Measurements from ENCODE around the gene ENGASE.

DNA sequence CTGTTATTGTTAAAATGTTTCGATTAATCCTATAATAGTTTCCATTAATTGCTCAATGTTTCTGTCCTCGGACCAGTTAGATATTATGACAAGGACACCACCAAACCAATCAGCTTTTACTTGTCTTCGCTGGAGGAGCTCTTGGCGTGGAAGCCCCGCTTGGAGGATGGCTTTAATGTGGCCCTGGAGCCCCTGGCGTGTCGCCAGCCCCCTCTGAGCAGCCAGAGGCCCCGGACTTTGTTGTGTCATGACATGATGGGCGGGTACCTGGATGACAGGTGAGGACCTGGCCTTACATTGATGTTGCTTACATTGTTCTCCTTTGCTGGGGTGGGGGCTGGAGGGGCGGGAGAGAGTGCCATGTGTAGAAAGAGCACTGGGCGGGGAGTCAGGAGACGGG, 3.0 kb downstream of the ENGASE start:
- TF ChIP-seq, protein P1, sequence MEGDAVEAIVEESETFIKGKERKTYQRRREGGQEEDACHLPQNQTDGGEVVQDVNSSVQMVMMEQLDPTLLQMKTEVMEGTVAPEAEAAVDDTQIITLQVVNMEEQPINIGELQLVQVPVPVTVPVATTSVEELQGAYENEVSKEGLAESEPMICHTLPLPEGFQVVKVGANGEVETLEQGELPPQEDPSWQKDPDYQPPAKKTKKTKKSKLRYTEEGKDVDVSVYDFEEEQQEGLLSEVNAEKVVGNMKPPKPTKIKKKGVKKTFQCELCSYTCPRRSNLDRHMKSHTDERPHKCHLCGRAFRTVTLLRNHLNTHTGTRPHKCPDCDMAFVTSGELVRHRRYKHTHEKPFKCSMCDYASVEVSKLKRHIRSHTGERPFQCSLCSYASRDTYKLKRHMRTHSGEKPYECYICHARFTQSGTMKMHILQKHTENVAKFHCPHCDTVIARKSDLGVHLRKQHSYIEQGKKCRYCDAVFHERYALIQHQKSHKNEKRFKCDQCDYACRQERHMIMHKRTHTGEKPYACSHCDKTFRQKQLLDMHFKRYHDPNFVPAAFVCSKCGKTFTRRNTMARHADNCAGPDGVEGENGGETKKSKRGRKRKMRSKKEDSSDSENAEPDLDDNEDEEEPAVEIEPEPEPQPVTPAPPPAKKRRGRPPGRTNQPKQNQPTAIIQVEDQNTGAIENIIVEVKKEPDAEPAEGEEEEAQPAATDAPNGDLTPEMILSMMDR (IDR thresholded peaks at IDR 0.05) = no peak
- no peak for TF ChIP-seq RFX5 (IDR thresholded peaks at IDR 0.05; ENCODE audit: low read length)
- TF ChIP-seq SIN3A (IDR thresholded peaks at IDR 0.05; ENCODE audit: borderline replicate concordance, low read depth, low read length) = no peak
- TF ChIP-seq POLR2AphosphoS5 (IDR thresholded peaks at IDR 0.05; ENCODE audit: low read depth, low read length) = no peak
- no peak for TF ChIP-seq MXI1 (IDR thresholded peaks at IDR 0.05; ENCODE audit: low read depth, low read length)
- no peak for TF ChIP-seq NRF1 (IDR thresholded peaks at IDR 0.05; ENCODE audit: low read depth, low read length)
- TF ChIP-seq, protein P2, sequence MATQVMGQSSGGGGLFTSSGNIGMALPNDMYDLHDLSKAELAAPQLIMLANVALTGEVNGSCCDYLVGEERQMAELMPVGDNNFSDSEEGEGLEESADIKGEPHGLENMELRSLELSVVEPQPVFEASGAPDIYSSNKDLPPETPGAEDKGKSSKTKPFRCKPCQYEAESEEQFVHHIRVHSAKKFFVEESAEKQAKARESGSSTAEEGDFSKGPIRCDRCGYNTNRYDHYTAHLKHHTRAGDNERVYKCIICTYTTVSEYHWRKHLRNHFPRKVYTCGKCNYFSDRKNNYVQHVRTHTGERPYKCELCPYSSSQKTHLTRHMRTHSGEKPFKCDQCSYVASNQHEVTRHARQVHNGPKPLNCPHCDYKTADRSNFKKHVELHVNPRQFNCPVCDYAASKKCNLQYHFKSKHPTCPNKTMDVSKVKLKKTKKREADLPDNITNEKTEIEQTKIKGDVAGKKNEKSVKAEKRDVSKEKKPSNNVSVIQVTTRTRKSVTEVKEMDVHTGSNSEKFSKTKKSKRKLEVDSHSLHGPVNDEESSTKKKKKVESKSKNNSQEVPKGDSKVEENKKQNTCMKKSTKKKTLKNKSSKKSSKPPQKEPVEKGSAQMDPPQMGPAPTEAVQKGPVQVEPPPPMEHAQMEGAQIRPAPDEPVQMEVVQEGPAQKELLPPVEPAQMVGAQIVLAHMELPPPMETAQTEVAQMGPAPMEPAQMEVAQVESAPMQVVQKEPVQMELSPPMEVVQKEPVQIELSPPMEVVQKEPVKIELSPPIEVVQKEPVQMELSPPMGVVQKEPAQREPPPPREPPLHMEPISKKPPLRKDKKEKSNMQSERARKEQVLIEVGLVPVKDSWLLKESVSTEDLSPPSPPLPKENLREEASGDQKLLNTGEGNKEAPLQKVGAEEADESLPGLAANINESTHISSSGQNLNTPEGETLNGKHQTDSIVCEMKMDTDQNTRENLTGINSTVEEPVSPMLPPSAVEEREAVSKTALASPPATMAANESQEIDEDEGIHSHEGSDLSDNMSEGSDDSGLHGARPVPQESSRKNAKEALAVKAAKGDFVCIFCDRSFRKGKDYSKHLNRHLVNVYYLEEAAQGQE (IDR thresholded peaks at IDR 0.05; ENCODE audit: low read depth, low read length) = no peak
